WTC11 (cell line): ENCODE measurements around the gene CDH18.

Source experiments
- CBFB ChIP-seq: sonication (generic); formaldehyde crosslinking; IDR thresholded peaks from 2 replicates; pipeline ENCODE4 v1.8.1; 2022; ENCODE audit warnings: mild to moderate bottlenecking, low read depth, missing genetic modification reagents
- NR3C1 ChIP-seq: sonication (generic); formaldehyde crosslinking; conservative IDR thresholded peaks from 2 replicates; pipeline ENCODE4 v1.8.1; 2023; ENCODE audit warnings: low read depth, mild to moderate bottlenecking, missing genetic modification reagents
- RELA ChIP-seq: sonication (generic); formaldehyde crosslinking; IDR thresholded peaks from 2 replicates; pipeline ENCODE4 v1.8.1; 2022; ENCODE audit warnings: missing genetic modification reagents, mild to moderate bottlenecking, borderline replicate concordance
- SMAD3 ChIP-seq: sonication (generic); formaldehyde crosslinking; IDR thresholded peaks from 2 replicates; pipeline ENCODE4 v1.8.0; 2022; ENCODE audit warnings: missing genetic modification reagents, mild to moderate bottlenecking, borderline replicate concordance
- ZNF263 ChIP-seq: sonication (generic); formaldehyde crosslinking; IDR thresholded peaks from 2 replicates; pipeline ENCODE4 v1.8.1; 2022; ENCODE audit warnings: low read depth, mild to moderate bottlenecking, moderate library complexity, missing genetic modification reagents
- TF ChIP-seq, protein P1 (sequence below): fragments of 200-600 bp; IDR thresholded peaks from 2 replicates; pipeline ENCODE4 v1.8.0; 2022; ENCODE audit warnings: antibody characterized with exemption
- TF ChIP-seq, protein P2 (sequence below): sonication (generic); formaldehyde crosslinking; IDR thresholded peaks from 2 replicates; pipeline ENCODE4 v1.8.0; 2022; ENCODE audit warnings: mild to moderate bottlenecking, missing genetic modification reagents
- TF ChIP-seq, protein P3 (sequence below): sonication (generic); formaldehyde crosslinking; IDR thresholded peaks from 2 replicates; pipeline ENCODE4 v1.8.1; 2023; ENCODE audit warnings: mild to moderate bottlenecking, missing genetic modification reagents, borderline replicate concordance
- TF ChIP-seq, protein P4 (sequence below): sonication (generic); formaldehyde crosslinking; conservative IDR thresholded peaks from 2 replicates; pipeline ENCODE4 v1.8.1; 2023; ENCODE audit warnings: mild to moderate bottlenecking, low read depth, missing genetic modification reagents, moderate library complexity
- TF ChIP-seq, protein P5 (sequence below): sonication (generic); formaldehyde crosslinking; IDR thresholded peaks from 2 replicates; pipeline ENCODE4 v1.8.0; 2022; ENCODE audit warnings: mild to moderate bottlenecking, missing genetic modification reagents
- TF ChIP-seq, protein P6 (sequence below): sonication (generic); formaldehyde crosslinking; IDR thresholded peaks from 2 replicates; pipeline ENCODE4 v1.8.1; 2022; ENCODE audit warnings: low read depth, missing genetic modification reagents, borderline replicate concordance
- TF ChIP-seq, protein P7 (sequence below): sonication (generic); formaldehyde crosslinking; IDR thresholded peaks from 2 replicates; pipeline ENCODE4 v1.8.0; 2022; ENCODE audit warnings: mild to moderate bottlenecking, missing genetic modification reagents

DNA sequence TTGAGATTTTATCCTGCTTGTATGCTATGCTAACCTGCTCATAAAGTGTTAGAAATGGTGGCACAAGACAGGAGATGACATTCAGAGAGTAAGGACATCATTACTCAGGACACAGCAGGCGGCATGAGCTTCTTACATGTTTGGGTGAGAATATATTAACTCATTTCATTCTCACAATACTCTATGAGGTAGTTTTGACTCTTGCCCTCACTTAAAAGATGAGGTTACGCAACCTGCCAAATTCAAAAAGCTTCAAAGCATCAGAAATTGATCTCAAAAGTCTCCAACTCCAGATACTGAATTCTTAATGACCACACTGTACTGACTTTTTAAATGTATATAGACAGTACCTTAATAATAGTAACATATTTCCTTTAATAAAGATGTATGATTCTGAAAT, 60.8 kb downstream of the CDH18 start:
- no peak for TF ChIP-seq RELA
- TF ChIP-seq, protein P1, sequence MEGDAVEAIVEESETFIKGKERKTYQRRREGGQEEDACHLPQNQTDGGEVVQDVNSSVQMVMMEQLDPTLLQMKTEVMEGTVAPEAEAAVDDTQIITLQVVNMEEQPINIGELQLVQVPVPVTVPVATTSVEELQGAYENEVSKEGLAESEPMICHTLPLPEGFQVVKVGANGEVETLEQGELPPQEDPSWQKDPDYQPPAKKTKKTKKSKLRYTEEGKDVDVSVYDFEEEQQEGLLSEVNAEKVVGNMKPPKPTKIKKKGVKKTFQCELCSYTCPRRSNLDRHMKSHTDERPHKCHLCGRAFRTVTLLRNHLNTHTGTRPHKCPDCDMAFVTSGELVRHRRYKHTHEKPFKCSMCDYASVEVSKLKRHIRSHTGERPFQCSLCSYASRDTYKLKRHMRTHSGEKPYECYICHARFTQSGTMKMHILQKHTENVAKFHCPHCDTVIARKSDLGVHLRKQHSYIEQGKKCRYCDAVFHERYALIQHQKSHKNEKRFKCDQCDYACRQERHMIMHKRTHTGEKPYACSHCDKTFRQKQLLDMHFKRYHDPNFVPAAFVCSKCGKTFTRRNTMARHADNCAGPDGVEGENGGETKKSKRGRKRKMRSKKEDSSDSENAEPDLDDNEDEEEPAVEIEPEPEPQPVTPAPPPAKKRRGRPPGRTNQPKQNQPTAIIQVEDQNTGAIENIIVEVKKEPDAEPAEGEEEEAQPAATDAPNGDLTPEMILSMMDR, result no peak
- TF ChIP-seq ZNF263 (CRISPR knock-in tag), result no peak
- TF ChIP-seq, protein P2, sequence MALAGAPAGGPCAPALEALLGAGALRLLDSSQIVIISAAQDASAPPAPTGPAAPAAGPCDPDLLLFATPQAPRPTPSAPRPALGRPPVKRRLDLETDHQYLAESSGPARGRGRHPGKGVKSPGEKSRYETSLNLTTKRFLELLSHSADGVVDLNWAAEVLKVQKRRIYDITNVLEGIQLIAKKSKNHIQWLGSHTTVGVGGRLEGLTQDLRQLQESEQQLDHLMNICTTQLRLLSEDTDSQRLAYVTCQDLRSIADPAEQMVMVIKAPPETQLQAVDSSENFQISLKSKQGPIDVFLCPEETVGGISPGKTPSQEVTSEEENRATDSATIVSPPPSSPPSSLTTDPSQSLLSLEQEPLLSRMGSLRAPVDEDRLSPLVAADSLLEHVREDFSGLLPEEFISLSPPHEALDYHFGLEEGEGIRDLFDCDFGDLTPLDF, result no peak
- TF ChIP-seq, protein P3, sequence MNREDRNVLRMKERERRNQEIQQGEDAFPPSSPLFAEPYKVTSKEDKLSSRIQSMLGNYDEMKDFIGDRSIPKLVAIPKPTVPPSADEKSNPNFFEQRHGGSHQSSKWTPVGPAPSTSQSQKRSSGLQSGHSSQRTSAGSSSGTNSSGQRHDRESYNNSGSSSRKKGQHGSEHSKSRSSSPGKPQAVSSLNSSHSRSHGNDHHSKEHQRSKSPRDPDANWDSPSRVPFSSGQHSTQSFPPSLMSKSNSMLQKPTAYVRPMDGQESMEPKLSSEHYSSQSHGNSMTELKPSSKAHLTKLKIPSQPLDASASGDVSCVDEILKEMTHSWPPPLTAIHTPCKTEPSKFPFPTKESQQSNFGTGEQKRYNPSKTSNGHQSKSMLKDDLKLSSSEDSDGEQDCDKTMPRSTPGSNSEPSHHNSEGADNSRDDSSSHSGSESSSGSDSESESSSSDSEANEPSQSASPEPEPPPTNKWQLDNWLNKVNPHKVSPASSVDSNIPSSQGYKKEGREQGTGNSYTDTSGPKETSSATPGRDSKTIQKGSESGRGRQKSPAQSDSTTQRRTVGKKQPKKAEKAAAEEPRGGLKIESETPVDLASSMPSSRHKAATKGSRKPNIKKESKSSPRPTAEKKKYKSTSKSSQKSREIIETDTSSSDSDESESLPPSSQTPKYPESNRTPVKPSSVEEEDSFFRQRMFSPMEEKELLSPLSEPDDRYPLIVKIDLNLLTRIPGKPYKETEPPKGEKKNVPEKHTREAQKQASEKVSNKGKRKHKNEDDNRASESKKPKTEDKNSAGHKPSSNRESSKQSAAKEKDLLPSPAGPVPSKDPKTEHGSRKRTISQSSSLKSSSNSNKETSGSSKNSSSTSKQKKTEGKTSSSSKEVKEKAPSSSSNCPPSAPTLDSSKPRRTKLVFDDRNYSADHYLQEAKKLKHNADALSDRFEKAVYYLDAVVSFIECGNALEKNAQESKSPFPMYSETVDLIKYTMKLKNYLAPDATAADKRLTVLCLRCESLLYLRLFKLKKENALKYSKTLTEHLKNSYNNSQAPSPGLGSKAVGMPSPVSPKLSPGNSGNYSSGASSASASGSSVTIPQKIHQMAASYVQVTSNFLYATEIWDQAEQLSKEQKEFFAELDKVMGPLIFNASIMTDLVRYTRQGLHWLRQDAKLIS, result no peak
- TF ChIP-seq, protein P4, sequence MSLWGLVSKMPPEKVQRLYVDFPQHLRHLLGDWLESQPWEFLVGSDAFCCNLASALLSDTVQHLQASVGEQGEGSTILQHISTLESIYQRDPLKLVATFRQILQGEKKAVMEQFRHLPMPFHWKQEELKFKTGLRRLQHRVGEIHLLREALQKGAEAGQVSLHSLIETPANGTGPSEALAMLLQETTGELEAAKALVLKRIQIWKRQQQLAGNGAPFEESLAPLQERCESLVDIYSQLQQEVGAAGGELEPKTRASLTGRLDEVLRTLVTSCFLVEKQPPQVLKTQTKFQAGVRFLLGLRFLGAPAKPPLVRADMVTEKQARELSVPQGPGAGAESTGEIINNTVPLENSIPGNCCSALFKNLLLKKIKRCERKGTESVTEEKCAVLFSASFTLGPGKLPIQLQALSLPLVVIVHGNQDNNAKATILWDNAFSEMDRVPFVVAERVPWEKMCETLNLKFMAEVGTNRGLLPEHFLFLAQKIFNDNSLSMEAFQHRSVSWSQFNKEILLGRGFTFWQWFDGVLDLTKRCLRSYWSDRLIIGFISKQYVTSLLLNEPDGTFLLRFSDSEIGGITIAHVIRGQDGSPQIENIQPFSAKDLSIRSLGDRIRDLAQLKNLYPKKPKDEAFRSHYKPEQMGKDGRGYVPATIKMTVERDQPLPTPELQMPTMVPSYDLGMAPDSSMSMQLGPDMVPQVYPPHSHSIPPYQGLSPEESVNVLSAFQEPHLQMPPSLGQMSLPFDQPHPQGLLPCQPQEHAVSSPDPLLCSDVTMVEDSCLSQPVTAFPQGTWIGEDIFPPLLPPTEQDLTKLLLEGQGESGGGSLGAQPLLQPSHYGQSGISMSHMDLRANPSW (CRISPR knock-in tag), result no peak
- TF ChIP-seq, protein P5, sequence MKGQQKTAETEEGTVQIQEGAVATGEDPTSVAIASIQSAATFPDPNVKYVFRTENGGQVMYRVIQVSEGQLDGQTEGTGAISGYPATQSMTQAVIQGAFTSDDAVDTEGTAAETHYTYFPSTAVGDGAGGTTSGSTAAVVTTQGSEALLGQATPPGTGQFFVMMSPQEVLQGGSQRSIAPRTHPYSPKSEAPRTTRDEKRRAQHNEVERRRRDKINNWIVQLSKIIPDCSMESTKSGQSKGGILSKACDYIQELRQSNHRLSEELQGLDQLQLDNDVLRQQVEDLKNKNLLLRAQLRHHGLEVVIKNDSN (CRISPR knock-in tag), result no peak
- no peak for TF ChIP-seq NR3C1 (CRISPR knock-in tag)
- TF ChIP-seq CBFB (CRISPR knock-in tag), result no peak
- TF ChIP-seq, protein P6, sequence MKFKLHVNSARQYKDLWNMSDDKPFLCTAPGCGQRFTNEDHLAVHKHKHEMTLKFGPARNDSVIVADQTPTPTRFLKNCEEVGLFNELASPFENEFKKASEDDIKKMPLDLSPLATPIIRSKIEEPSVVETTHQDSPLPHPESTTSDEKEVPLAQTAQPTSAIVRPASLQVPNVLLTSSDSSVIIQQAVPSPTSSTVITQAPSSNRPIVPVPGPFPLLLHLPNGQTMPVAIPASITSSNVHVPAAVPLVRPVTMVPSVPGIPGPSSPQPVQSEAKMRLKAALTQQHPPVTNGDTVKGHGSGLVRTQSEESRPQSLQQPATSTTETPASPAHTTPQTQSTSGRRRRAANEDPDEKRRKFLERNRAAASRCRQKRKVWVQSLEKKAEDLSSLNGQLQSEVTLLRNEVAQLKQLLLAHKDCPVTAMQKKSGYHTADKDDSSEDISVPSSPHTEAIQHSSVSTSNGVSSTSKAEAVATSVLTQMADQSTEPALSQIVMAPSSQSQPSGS (CRISPR knock-in tag), result no peak
- TF ChIP-seq, protein P7, sequence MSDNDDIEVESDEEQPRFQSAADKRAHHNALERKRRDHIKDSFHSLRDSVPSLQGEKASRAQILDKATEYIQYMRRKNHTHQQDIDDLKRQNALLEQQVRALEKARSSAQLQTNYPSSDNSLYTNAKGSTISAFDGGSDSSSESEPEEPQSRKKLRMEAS (CRISPR knock-in tag), result no peak
- no peak for TF ChIP-seq SMAD3 (CRISPR knock-in tag)
